ENCODE measurements around the gene CTXN3. TPM values are rescaled to one million over a fixed set of nuclear protein-coding genes. Genes with fewer than 3 reads are reported as not detected.
"Not testable (repeated sequence)": the region's sequence is repeated elsewhere in the genome, so short reads cannot be mapped to it uniquely, and the experiment has no call there.

CTXN3 gene
- total RNA-seq, 2 experiments from 2014 or later = not detected

- Mint-ChIP-seq H3K4me1 (ENCODE audit: low read depth) (no peaks in the 10 kb centered on the region), H3K36me3 (no peaks in the 10 kb centered on the region), H3K27me3 (no peaks in the 10 kb centered on the region), H3K27ac (no peak overlapping the region), H3K9me3 (no peaks in the 10 kb centered on the region), H3K4me3 (no peak overlapping the region)
- intact Hi-C loops (cut with micrococcal nuclease) = no loop called here
- DNase-seq = no peak
- ChIA-PET POLR2A (no interaction called here), CTCF (no interaction called here)
Observed at GRCh38 chr5:127660047-127660733, 11.3 kb downstream of the CTXN3 start.

GRCh38 chr5:127664093-127664492, 15.2 kb downstream of the CTXN3 start:
- Mint-ChIP-seq H3K9me3 (no peaks in the 10 kb centered on the region), H3K36me3 (no peaks in the 10 kb centered on the region), H3K4me3 (no peak overlapping the region), H3K4me1 (ENCODE audit: low read depth) (no peaks in the 10 kb centered on the region), H3K27me3 (no peaks in the 10 kb centered on the region), H3K27ac (no peak overlapping the region)
- no peak for DNase-seq
- intact Hi-C loops (cut with micrococcal nuclease) = no loop called here
- ChIA-PET CTCF (no interaction called here), POLR2A (no interaction called here)

GRCh38 chr5:127665641-127666040, 16.8 kb downstream of the CTXN3 start:
- ChIA-PET POLR2A (no interaction called here), CTCF (no interaction called here)
- no peak for DNase-seq
- intact Hi-C loops (cut with micrococcal nuclease) = no loop called here
- Mint-ChIP-seq H3K9me3 (no peaks in the 10 kb centered on the region), H3K27ac (no peak overlapping the region), H3K36me3 (no peaks in the 10 kb centered on the region), H3K27me3 (no peaks in the 10 kb centered on the region), H3K4me1 (ENCODE audit: low read depth) (no peaks in the 10 kb centered on the region), H3K4me3 (no peak overlapping the region)

GRCh38 chr5:127666043-127666716, 17.3 kb downstream of the CTXN3 start:
- Mint-ChIP-seq H3K27me3 (no peaks in the 10 kb centered on the region), H3K27ac (no peak overlapping the region), H3K9me3 (no peaks in the 10 kb centered on the region), H3K4me3 (no peak overlapping the region), H3K36me3 (no peaks in the 10 kb centered on the region), H3K4me1 (ENCODE audit: low read depth) (no peaks in the 10 kb centered on the region)
- intact Hi-C loops (cut with micrococcal nuclease) = no loop called here
- CTCF ChIA-PET = no interaction called here
- POLR2A ChIA-PET = no interaction called here
- DNase-seq = no peak

- DNase-seq = no peak
- Mint-ChIP-seq H3K36me3 (no peaks in the 10 kb centered on the region), H3K9me3 (no peaks in the 10 kb centered on the region), H3K27ac (no peak overlapping the region), H3K4me3 (no peak overlapping the region), H3K4me1 (ENCODE audit: low read depth) (no peaks in the 10 kb centered on the region), H3K27me3 (no peaks in the 10 kb centered on the region)
- ChIA-PET CTCF (no interaction called here), POLR2A (no interaction called here)
- intact Hi-C loops (cut with micrococcal nuclease) = no loop called here
Observed at GRCh38 chr5:127667926-127668325, 19.0 kb downstream of the CTXN3 start.

GRCh38 chr5:127671218-127671617, 22.3 kb downstream of the CTXN3 start:
- H3K27ac Mint-ChIP-seq = no peak overlapping the region
- DNase-seq = no peak
- no peaks in the 10 kb centered on the region for H3K27me3 Mint-ChIP-seq
- ChIA-PET CTCF (no interaction called here), POLR2A (no interaction called here)
- intact Hi-C loops (cut with micrococcal nuclease) = no loop called here
- no peak overlapping the region for H3K4me3 Mint-ChIP-seq
- H3K4me1 Mint-ChIP-seq (ENCODE audit: low read depth) = no peaks in the 10 kb centered on the region
- no peaks in the 10 kb centered on the region for H3K36me3 Mint-ChIP-seq
- H3K9me3 Mint-ChIP-seq = no peaks in the 10 kb centered on the region

GRCh38 chr5:127673117-127673800, 24.4 kb downstream of the CTXN3 start:
- intact Hi-C loops (cut with micrococcal nuclease) = no loop called here
- Mint-ChIP-seq H3K27me3 (no peaks in the 10 kb centered on the region), H3K36me3 (no peaks in the 10 kb centered on the region), H3K4me3 (no peak overlapping the region), H3K4me1 (ENCODE audit: low read depth) (no peaks in the 10 kb centered on the region), H3K27ac (no peak overlapping the region), H3K9me3 (no peaks in the 10 kb centered on the region)
- POLR2A ChIA-PET = interaction anchor here (0.6 kb wide), 1 partner anchor 1292 kb away, joined by 3 read pairs; the partner anchor contains the start of gene SLC27A6
- no peak for DNase-seq
- CTCF ChIA-PET = no interaction called here

GRCh38 chr5:127676951-127677350, 28.1 kb downstream of the CTXN3 start:
- H3K9me3 Mint-ChIP-seq; H3K4me3 Mint-ChIP-seq; H3K36me3 Mint-ChIP-seq; POLR2A ChIA-PET; H3K27ac Mint-ChIP-seq; intact Hi-C loops (cut with micrococcal nuclease); H3K27me3 Mint-ChIP-seq; DNase-seq; CTCF ChIA-PET; H3K4me1 Mint-ChIP-seq (ENCODE audit: low read depth): not testable (repeated sequence)

GRCh38 chr5:127679691-127680330, 30.9 kb downstream of the CTXN3 start:
- DNase-seq; H3K27ac Mint-ChIP-seq; H3K9me3 Mint-ChIP-seq; H3K4me3 Mint-ChIP-seq; POLR2A ChIA-PET; intact Hi-C loops (cut with micrococcal nuclease); H3K4me1 Mint-ChIP-seq (ENCODE audit: low read depth); H3K27me3 Mint-ChIP-seq; H3K36me3 Mint-ChIP-seq; CTCF ChIA-PET: not testable (repeated sequence)

- intact Hi-C loops (cut with micrococcal nuclease) = no loop called here
- no peak overlapping the region for H3K4me3 Mint-ChIP-seq
- ChIA-PET POLR2A (no interaction called here), CTCF (interaction anchor here (0.7 kb wide), 1 partner anchor 847 kb away, joined by 6 read pairs; no protein-coding TSS in a partner anchor)
- no peaks in the 10 kb centered on the region for H3K9me3 Mint-ChIP-seq
- peaks cover 1% of the 10 kb centered on the region for H3K27me3 Mint-ChIP-seq
- DNase-seq = no peak
- H3K27ac Mint-ChIP-seq = no peak overlapping the region
- H3K36me3 Mint-ChIP-seq = no peaks in the 10 kb centered on the region
- H3K4me1 Mint-ChIP-seq (ENCODE audit: low read depth) = no peaks in the 10 kb centered on the region
Observed at GRCh38 chr5:127680595-127680994, 31.7 kb downstream of the CTXN3 start.

- intact Hi-C loops (cut with micrococcal nuclease) = no loop called here
- Mint-ChIP-seq H3K27ac (no peak overlapping the region), H3K4me3 (no peak overlapping the region), H3K9me3 (no peaks in the 10 kb centered on the region), H3K27me3 (peaks cover 2% of the 10 kb centered on the region), H3K36me3 (no peaks in the 10 kb centered on the region), H3K4me1 (ENCODE audit: low read depth) (no peaks in the 10 kb centered on the region)
- DNase-seq = no peak
- POLR2A ChIA-PET = no interaction called here
- CTCF ChIA-PET = no interaction called here
Observed at GRCh38 chr5:127683008-127683407, 34.1 kb downstream of the CTXN3 start.

- H3K27me3 Mint-ChIP-seq = peaks cover 2% of the 10 kb centered on the region
- CTCF ChIA-PET = no interaction called here
Observed at GRCh38 chr5:127684726-127685467, 36.0 kb downstream of the CTXN3 start.

More at GRCh38 chr5:127684726-127685467, 36.0 kb downstream of the CTXN3 start:
- Mint-ChIP-seq H3K27ac (no peak overlapping the region), H3K36me3 (no peaks in the 10 kb centered on the region), H3K4me1 (ENCODE audit: low read depth) (no peaks in the 10 kb centered on the region), H3K4me3 (no peak overlapping the region), H3K9me3 (no peaks in the 10 kb centered on the region)
- no peak for DNase-seq
- intact Hi-C loops (cut with micrococcal nuclease) = no loop called here
- POLR2A ChIA-PET = no interaction called here

All from activated CD4-positive, alpha-beta memory T cell treated with anti-CD3 and anti-CD28 coated beads for 36 hours (primary cell).